A549 (cell line): ENCODE measurements around the gene DNAH17. TPM values are rescaled to one million over a fixed set of nuclear protein-coding genes. Genes with fewer than 3 reads are reported as not detected.
A peak's percentile ranks its signal among the peaks of the same experiment; 100 is the strongest.

Experiments
- ATAC-seq, 2 experiments: fragments of 200-7000 bp in 1 of 2; fragments of >200 bp in 1 of 2; cut with Nextera tagmentation in 1 of 2; cut with Tn5 transposase in 1 of 2; 3 replicates each; pipeline versions ENCODE4 v1.8.0 to v1.9.1; 2018 to 2020; ENCODE audit warnings: mild to moderate bottlenecking in 1 of 2, moderate library complexity in 1 of 2
- CTCF ChIA-PET: fragments of 300-600 bp; sonication (Branson Sonifier 250); formaldehyde crosslinking; extraction: SDS; loops from one replicate; lab custom pipeline; 2021; ENCODE audit warnings: antibody characterized with exemption, inconsistent platforms; lab: Yijun Ruan, JAX
- POLR2A ChIA-PET: fragments of 350-600 bp; formaldehyde crosslinking; extraction: SDS; loops from one replicate; lab custom pipeline; 2021; ENCODE audit warnings: antibody characterized with exemption, inconsistent platforms; lab: Yijun Ruan, JAX
- DNase-seq, 2 experiments: peaks; one replicate each; pipeline versions ENCODE4 v3.0.0 to v3.0.0-alpha.2; 2011 to 2016; ENCODE audit warnings: low read depth in 1 of 2, low spot score in 1 of 2
- FAIRE-seq: peaks from 2 replicates; lab custom pipeline; 2011; peaks lifted over from hg19 to GRCh38; lab: Jason Lieb, UNC
- H3K27ac ChIP-seq, 2 experiments: fragments of >200 bp; sonication (Bioruptor Twin); formaldehyde crosslinking; 3 replicates each; pipeline ENCODE4 v1.5.1; 2016 to 2017
- H3K4me1 ChIP-seq: fragments of >200 bp; sonication (Bioruptor Twin); formaldehyde crosslinking; 3 replicates; pipeline ENCODE4 v1.6.1; 2016
- H3K4me2 ChIP-seq: fragments of >200 bp; sonication (Bioruptor Twin); formaldehyde crosslinking; 3 replicates; pipeline ENCODE4 v1.6.1; 2016
- H3K4me3 ChIP-seq: fragments of >200 bp; sonication (Bioruptor Twin); formaldehyde crosslinking; 3 replicates; pipeline ENCODE4 v1.5.1; 2016
- H3K9me3 ChIP-seq: fragments of >200 bp; sonication (Bioruptor Twin); formaldehyde crosslinking; 3 replicates; pipeline ENCODE4 v1.6.1; 2016
- BHLHE40 ChIP-seq: IDR thresholded peaks from 2 replicates; pipeline ENCODE4 v1.6.1; 2012; ENCODE audit warnings: low read depth, low read length, inconsistent platforms
- CBX8 ChIP-seq: fragments of 200-600 bp; sonication (generic); IDR thresholded peaks from 2 replicates; pipeline ENCODE4 v1.6.1; 2016
- CEBPB ChIP-seq, 2 experiments: fragments of >200 bp in 1 of 2; sonication (Bioruptor Twin) in 1 of 2; formaldehyde crosslinking in 1 of 2; IDR thresholded peaks; 2 replicates each; pipeline ENCODE4 v1.6.1; 2012 to 2016
- CHD2 ChIP-seq: fragments of 150-350 bp; IDR thresholded peaks from 2 replicates; pipeline ENCODE4 v1.6.1; 2014; ENCODE audit warnings: low read length; ENCODE audit not compliant: partially characterized antibody
- EHMT2 ChIP-seq: fragments of 200-600 bp; sonication (generic); IDR thresholded peaks from 2 replicates; pipeline ENCODE4 v1.6.1; 2016; ENCODE audit warnings: antibody characterized with exemption, low read depth, mild to moderate bottlenecking, moderate library complexity
- EP300 ChIP-seq, 2 experiments: fragments of >200 bp; sonication (Bioruptor Twin); formaldehyde crosslinking; IDR thresholded peaks; 2 replicates in 1 of 2; 3 replicates in 1 of 2; pipeline ENCODE4 v1.6.1; 2016 to 2017
- GATA3 ChIP-seq: IDR thresholded peaks from 2 replicates; pipeline ENCODE4 v1.6.1; 2012; ENCODE audit warnings: borderline replicate concordance
- HDAC2 ChIP-seq: fragments of 200-600 bp; sonication (generic); IDR thresholded peaks from 2 replicates; pipeline ENCODE4 v1.6.1; 2016
- HEYL ChIP-seq: fragments of 250-450 bp; sonication (Bioruptor Pico); IDR thresholded peaks from 2 replicates; pipeline ENCODE4 v1.8.0; 2021; ENCODE audit warnings: mild to moderate bottlenecking, moderate library complexity
- HOXB13 ChIP-seq: fragments of 250-450 bp; sonication (Bioruptor Pico); IDR thresholded peaks from 2 replicates; pipeline ENCODE4 v1.5.0; 2020; ENCODE audit warnings: low read depth, mild to moderate bottlenecking, moderate library complexity
- HOXB5 ChIP-seq: fragments of 250-450 bp; sonication (Bioruptor Pico); IDR thresholded peaks from 2 replicates; pipeline ENCODE4 v1.5.0; 2020; ENCODE audit warnings: mild to moderate bottlenecking, moderate library complexity
- JUN ChIP-seq, 2 experiments: fragments of >200 bp; sonication (Bioruptor Twin); formaldehyde crosslinking; IDR thresholded peaks; 2 replicates in 1 of 2; 3 replicates in 1 of 2; pipeline ENCODE4 v1.6.1; 2016 to 2017
- KDM5A ChIP-seq: fragments of 200-600 bp; sonication (generic); IDR thresholded peaks from 2 replicates; pipeline ENCODE4 v1.6.1; 2016; ENCODE audit warnings: antibody characterized with exemption, mild to moderate bottlenecking
- MAZ ChIP-seq: fragments of 150-350 bp; IDR thresholded peaks from 2 replicates; pipeline ENCODE4 v1.6.1; 2014; ENCODE audit warnings: antibody characterized with exemption, low read depth, low read length, borderline replicate concordance
- NPAS2 ChIP-seq: fragments of 250-450 bp; sonication (Bioruptor Pico); IDR thresholded peaks from 2 replicates; pipeline ENCODE4 v1.8.0; 2022; ENCODE audit warnings: mild to moderate bottlenecking, moderate library complexity, borderline replicate concordance
- POLR2AphosphoS2 ChIP-seq: conservative IDR thresholded peaks from 2 replicates; pipeline ENCODE4 v1.6.1; 2012; ENCODE audit warnings: low read length, improper control_type of control experiment, inconsistent platforms
- RAD21 ChIP-seq, 2 experiments: fragments of >200 bp in 1 of 2; sonication (Bioruptor Twin) in 1 of 2; formaldehyde crosslinking in 1 of 2; IDR thresholded peaks in 1 of 2; conservative IDR thresholded peaks in 1 of 2; 2 replicates in 1 of 2; 3 replicates in 1 of 2; pipeline ENCODE4 v1.6.1; 2012 to 2018; ENCODE audit warnings: inconsistent platforms in 1 of 2
- RFX5 ChIP-seq: fragments of 450-650 bp; IDR thresholded peaks from 2 replicates; pipeline ENCODE4 v1.7.1; 2014; ENCODE audit warnings: antibody characterized with exemption, mild to moderate bottlenecking, moderate library complexity
- TFCP2L1 ChIP-seq: fragments of 250-450 bp; sonication (Bioruptor Pico); IDR thresholded peaks from 2 replicates; pipeline ENCODE4 v1.5.0; 2021; ENCODE audit warnings: mild to moderate bottlenecking
- ZFP36 ChIP-seq: fragments of 450-650 bp; IDR thresholded peaks from 2 replicates; pipeline ENCODE4 v1.6.1; 2014; ENCODE audit warnings: borderline replicate concordance; ENCODE audit not compliant: partially characterized antibody
- ZNF302 ChIP-seq: fragments of 250-450 bp; sonication (Bioruptor Pico); IDR thresholded peaks from 2 replicates; pipeline ENCODE4 v1.9.0; 2021; ENCODE audit warnings: inconsistent platforms, mild to moderate bottlenecking, moderate library complexity
- WGBS: methylation state at CpG from one replicate; pipeline ENCODE4 v1.1.6; 2017; ENCODE audit errors: missing lambda C conversion rate; 5-methylcytosine and 5-hydroxymethylcytosine counted together
- polyA plus RNA-seq, 4 experiments: library from polyadenylated mRNA; depleted of rRNA in 3 of 4; stranded (reverse); fragments of >200 nt; fragmentation: RNase III in 1 of 4; extraction: RNeasy Plus Mini Kit Qiagen cat#74134 plus additional on column Dnase treatment in 1 of 4; gene quantifications; 2 replicates in 3 of 4; 3 replicates in 1 of 4; pipeline ENCODE4 v1.2.3, GENCODE V29; 2011 to 2017
- TF ChIP-seq, protein P1 (sequence below): fragments of >200 bp; sonication (Bioruptor Twin); formaldehyde crosslinking; IDR thresholded peaks from 3 replicates; pipeline ENCODE4 v1.6.1; 2016
- TF ChIP-seq, protein P2 (sequence below): IDR thresholded peaks from 2 replicates; pipeline ENCODE4 v1.6.1; 2012
- TF ChIP-seq, protein P3 (sequence below): fragments of >200 bp; sonication (Bioruptor Twin); formaldehyde crosslinking; IDR thresholded peaks from 3 replicates; pipeline ENCODE4 v1.5.1; 2016

DNAH17 gene
- polyA plus RNA-seq, 2 of the 4 experiments (the other 2 are of a cell fraction) = 0.21 to 0.26 TPM

DNA sequence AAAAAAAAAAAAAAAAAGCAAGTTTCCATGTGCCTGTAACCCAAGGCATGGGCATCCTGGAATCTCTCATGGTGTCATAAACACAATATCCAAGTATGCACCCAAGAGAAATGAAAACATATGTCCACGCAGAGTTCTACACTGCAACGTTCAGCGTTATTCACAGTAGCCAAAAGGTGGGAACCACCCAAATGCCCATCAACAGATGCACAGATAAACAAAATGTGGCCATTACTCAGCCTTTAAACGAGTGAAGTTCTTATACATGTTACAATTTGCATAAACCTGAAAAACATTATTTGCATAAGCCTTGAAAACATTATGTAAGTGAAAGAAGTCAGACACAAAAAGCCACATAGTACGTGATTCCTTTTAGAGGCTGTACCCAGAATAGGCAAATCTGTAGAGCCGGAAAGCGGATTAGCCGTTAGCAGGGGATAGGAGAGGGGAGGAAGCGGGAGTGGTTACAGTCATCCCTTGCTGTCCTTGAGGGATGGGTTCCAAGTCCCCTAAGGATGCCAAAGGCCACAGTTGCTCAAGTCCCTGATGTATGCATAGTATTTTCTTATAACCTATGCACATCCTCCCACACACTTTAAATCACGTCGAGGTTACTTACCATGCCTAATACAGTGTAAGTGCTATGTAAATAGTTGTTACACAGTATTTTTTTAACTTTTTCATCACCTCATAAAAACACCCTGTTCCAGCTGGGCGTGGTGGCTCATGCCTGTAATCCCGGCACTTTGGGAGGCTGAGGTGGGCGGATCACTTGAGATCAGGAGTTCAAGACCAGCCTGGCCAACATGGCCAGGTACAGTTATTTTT is 47.3 kb upstream of the DNAH17 start (continued):
- TF ChIP-seq, protein P1, sequence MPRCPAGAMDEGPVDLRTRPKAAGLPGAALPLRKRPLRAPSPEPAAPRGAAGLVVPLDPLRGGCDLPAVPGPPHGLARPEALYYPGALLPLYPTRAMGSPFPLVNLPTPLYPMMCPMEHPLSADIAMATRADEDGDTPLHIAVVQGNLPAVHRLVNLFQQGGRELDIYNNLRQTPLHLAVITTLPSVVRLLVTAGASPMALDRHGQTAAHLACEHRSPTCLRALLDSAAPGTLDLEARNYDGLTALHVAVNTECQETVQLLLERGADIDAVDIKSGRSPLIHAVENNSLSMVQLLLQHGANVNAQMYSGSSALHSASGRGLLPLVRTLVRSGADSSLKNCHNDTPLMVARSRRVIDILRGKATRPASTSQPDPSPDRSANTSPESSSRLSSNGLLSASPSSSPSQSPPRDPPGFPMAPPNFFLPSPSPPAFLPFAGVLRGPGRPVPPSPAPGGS = no peak
- no peak for TF ChIP-seq TFCP2L1 (CRISPR knock-in tag)
- TF ChIP-seq BHLHE40 = no peak
- no peak for TF ChIP-seq POLR2AphosphoS2
- TF ChIP-seq MAZ = no peak
- TF ChIP-seq ZFP36 = no peak
- TF ChIP-seq HOXB13 = no peak

DNA sequence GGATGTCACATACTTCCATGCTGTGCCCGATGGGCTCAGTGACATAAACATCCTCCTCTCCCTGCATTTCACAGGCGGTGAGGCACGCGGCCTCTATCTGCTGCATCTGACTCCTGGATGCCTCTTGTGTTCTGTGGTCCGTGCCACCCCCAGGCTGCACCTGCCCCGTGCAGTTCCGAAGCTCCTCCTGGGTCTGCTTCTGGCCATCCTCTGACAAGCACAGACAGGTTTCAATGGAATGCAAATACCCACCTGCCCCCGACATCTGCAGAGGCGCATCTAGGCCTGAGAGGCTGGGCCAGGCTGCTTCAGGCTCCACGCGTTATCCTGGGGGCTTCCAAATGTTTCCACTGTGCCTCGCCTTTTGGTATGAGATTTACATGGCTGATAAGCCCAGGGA is 46.3 kb upstream of the DNAH17 start:
- TF ChIP-seq HDAC2 (no peak), HEYL (no peak), JUN (IDR thresholded peaks at IDR 0.05) (no peak), RFX5 (no peak), CBX8 (no peak), CHD2 (no peak), ZNF302 (no peak), NPAS2 (CRISPR knock-in tag) (no peak), RAD21 (conservative IDR thresholded peaks at IDR 0.05 in 1 of 2, IDR thresholded peaks at IDR 0.05 in 1 of 2) (no peak), EP300 (IDR thresholded peaks at IDR 0.05) (no peak), GATA3 (no peak), EHMT2 (no peak), CEBPB (IDR thresholded peaks at IDR 0.05) (no peak), KDM5A (no peak), HOXB5 (CRISPR knock-in tag) (no peak)
- TF ChIP-seq, protein P2, sequence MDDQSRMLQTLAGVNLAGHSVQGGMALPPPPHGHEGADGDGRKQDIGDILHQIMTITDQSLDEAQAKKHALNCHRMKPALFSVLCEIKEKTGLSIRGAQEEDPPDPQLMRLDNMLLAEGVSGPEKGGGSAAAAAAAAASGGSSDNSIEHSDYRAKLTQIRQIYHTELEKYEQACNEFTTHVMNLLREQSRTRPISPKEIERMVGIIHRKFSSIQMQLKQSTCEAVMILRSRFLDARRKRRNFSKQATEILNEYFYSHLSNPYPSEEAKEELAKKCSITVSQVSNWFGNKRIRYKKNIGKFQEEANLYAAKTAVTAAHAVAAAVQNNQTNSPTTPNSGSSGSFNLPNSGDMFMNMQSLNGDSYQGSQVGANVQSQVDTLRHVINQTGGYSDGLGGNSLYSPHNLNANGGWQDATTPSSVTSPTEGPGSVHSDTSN = no peak
- TF ChIP-seq, protein P3, sequence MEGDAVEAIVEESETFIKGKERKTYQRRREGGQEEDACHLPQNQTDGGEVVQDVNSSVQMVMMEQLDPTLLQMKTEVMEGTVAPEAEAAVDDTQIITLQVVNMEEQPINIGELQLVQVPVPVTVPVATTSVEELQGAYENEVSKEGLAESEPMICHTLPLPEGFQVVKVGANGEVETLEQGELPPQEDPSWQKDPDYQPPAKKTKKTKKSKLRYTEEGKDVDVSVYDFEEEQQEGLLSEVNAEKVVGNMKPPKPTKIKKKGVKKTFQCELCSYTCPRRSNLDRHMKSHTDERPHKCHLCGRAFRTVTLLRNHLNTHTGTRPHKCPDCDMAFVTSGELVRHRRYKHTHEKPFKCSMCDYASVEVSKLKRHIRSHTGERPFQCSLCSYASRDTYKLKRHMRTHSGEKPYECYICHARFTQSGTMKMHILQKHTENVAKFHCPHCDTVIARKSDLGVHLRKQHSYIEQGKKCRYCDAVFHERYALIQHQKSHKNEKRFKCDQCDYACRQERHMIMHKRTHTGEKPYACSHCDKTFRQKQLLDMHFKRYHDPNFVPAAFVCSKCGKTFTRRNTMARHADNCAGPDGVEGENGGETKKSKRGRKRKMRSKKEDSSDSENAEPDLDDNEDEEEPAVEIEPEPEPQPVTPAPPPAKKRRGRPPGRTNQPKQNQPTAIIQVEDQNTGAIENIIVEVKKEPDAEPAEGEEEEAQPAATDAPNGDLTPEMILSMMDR = no peak
- TF ChIP-seq, all 56 proteins: peak for 0
- no peak for FAIRE-seq
- Histone ChIP-seq H3K27ac (peak overlapping the region in 1 of 2 experiments; percentile 5; a peak in 1 of 6 replicates), H3K4me1 (no peaks in the 10 kb centered on the region), H3K4me3 (no peak overlapping the region), H3K4me2 (no peak overlapping the region), H3K9me3 (peaks cover 12% of the 10 kb centered on the region; the same call in 2 of the 3 replicates)
- POLR2A ChIA-PET = no interaction called here
- ATAC-seq = no peak; a peak in 1 of 6 replicates
- whole genome bisulfite sequencing = 89% methylated on average over 12 of the region's 12 CpGs
- CTCF ChIA-PET = no interaction called here
- DNase-seq = no peak
